GM23338 (cell line): ENCODE data around the gene PAPPA2. TPM values are rescaled to one million over a fixed set of nuclear protein-coding genes. Genes with fewer than 3 reads are reported as not detected.
A peak's percentile ranks its signal among the peaks of the same experiment; 100 is the strongest.

Source experiments
- ATAC-seq: fragments of 200-7000 bp; cut with Tn5 transposase; 3 replicates; pipeline ENCODE4 v1.9.1; 2020
- DNase-seq: peaks from one replicate; pipeline ENCODE4 v3.0.0-alpha.2; 2015; ENCODE audit warnings: low spot score
- H2AFZ ChIP-seq: fragments of 200-600 bp; sonication (generic); 2 replicates; pipeline ENCODE4 v1.8.0; 2016; ENCODE audit warnings: antibody characterized with exemption, mild to moderate bottlenecking, moderate library complexity
- H3F3A ChIP-seq: fragments of 200-600 bp; sonication (generic); replicated peaks from 2 replicates; pipeline ENCODE4 v1.8.0; 2017; ENCODE audit warnings: antibody characterized with exemption, mixed run types, low read depth
- H3K27ac ChIP-seq: fragments of 200-600 bp; sonication (generic); 2 replicates; pipeline ENCODE4 v1.6.1; 2016; ENCODE audit warnings: low read depth
- H3K27me3 ChIP-seq: fragments of 200-600 bp; sonication (generic); 2 replicates; pipeline ENCODE4 v1.8.0; 2016; ENCODE audit warnings: mild to moderate bottlenecking, mixed run types, moderate library complexity; ENCODE audit not compliant: insufficient read depth
- H3K36me3 ChIP-seq: fragments of 200-600 bp; sonication (generic); 2 replicates; pipeline ENCODE4 v1.8.0; 2016; ENCODE audit warnings: mild to moderate bottlenecking; ENCODE audit not compliant: insufficient read depth
- H3K4me1 ChIP-seq: fragments of 200-600 bp; sonication (generic); 2 replicates; pipeline ENCODE4 v1.8.0; 2016; ENCODE audit warnings: mild to moderate bottlenecking, moderate library complexity; ENCODE audit not compliant: insufficient read depth
- H3K4me2 ChIP-seq: fragments of 200-600 bp; sonication (generic); 2 replicates; pipeline ENCODE4 v1.7.1; 2017; ENCODE audit warnings: mixed run types
- H3K4me3 ChIP-seq: fragments of 200-600 bp; sonication (generic); 2 replicates; pipeline ENCODE4 v1.6.1; 2016; ENCODE audit warnings: mixed run types
- H3K79me2 ChIP-seq: fragments of 200-600 bp; sonication (generic); replicated peaks from 2 replicates; pipeline ENCODE4 v1.8.0; 2017; ENCODE audit warnings: mild to moderate bottlenecking; ENCODE audit not compliant: insufficient read depth
- H3K9me2 ChIP-seq: fragments of 200-600 bp; sonication (generic); 2 replicates; pipeline ENCODE4 v1.8.0; 2017; ENCODE audit not compliant: insufficient read depth
- H4K20me1 ChIP-seq: fragments of 200-600 bp; sonication (generic); replicated peaks from 2 replicates; pipeline ENCODE4 v1.8.0; 2017; ENCODE audit warnings: mild to moderate bottlenecking; ENCODE audit not compliant: insufficient read depth
- H3K27ac Mint-ChIP-seq: 2 replicates; pipeline ENCODE4 v1.8.0; 2020; ENCODE audit warnings: inconsistent platforms, mild to moderate bottlenecking, moderate library complexity, mixed read lengths
- H3K27me3 Mint-ChIP-seq: 3 replicates; pipeline ENCODE4 v1.8.0; 2022; ENCODE audit warnings: low read depth, mild to moderate bottlenecking, moderate library complexity, mixed read lengths, inconsistent platforms; ENCODE audit not compliant: insufficient read depth, poor library complexity
- H3K36me3 Mint-ChIP-seq: 3 replicates; pipeline ENCODE4 v1.8.0; 2021; ENCODE audit warnings: low read depth, mild to moderate bottlenecking, inconsistent platforms, moderate library complexity, mixed read lengths
- H3K4me1 Mint-ChIP-seq: 3 replicates; pipeline ENCODE4 v1.8.0; 2020; ENCODE audit warnings: mild to moderate bottlenecking, inconsistent platforms, mixed read lengths
- H3K4me3 Mint-ChIP-seq: 3 replicates; pipeline ENCODE4 v1.8.0; 2021; ENCODE audit warnings: moderate library complexity, mild to moderate bottlenecking, inconsistent platforms, mixed read lengths
- H3K9me3 Mint-ChIP-seq: 3 replicates; pipeline ENCODE4 v1.8.0; 2020; ENCODE audit warnings: moderate library complexity, mild to moderate bottlenecking, inconsistent platforms, mixed read lengths
- CREB1 ChIP-seq: fragments of 250-450 bp; sonication (Bioruptor Pico); IDR thresholded peaks from 2 replicates; pipeline ENCODE4 v1.5.0; 2020; ENCODE audit warnings: low read depth, mild to moderate bottlenecking, moderate library complexity
- CTCF ChIP-seq, 2 experiments: fragments of 200-600 bp in 1 of 2; sonication (generic) in 1 of 2; conservative IDR thresholded peaks; 2 replicates each; pipeline versions ENCODE4 v1.5.1 to v1.6.1; 2016 to 2017; ENCODE audit warnings: antibody characterized with exemption in 2 of 2, low read depth in 2 of 2, mild to moderate bottlenecking in 2 of 2, moderate library complexity in 1 of 2
- ETS1 ChIP-seq: IDR thresholded peaks from 2 replicates; pipeline ENCODE4 v1.6.1; 2016; ENCODE audit warnings: antibody characterized with exemption
- EZH2 ChIP-seq: fragments of 200-600 bp; sonication (generic); IDR thresholded peaks from one replicate; pipeline ENCODE4 v1.8.0; 2017; ENCODE audit warnings: antibody characterized with exemption, mild to moderate bottlenecking, low read depth; ENCODE audit not compliant: unreplicated experiment
- EZH2phosphoT487 ChIP-seq: fragments of 200-600 bp; sonication (generic); IDR thresholded peaks from one replicate; pipeline ENCODE4 v1.8.1; 2018; ENCODE audit warnings: antibody characterized with exemption; ENCODE audit not compliant: unreplicated experiment
- JUNB ChIP-seq: IDR thresholded peaks from one replicate; pipeline ENCODE4 v1.6.1; 2016; ENCODE audit warnings: antibody characterized with exemption; ENCODE audit not compliant: unreplicated experiment
- NANOG ChIP-seq: IDR thresholded peaks from 2 replicates; pipeline ENCODE4 v1.6.1; 2016; ENCODE audit warnings: antibody characterized with exemption, borderline replicate concordance
- POLR2AphosphoS5 ChIP-seq: IDR thresholded peaks from 2 replicates; pipeline ENCODE4 v1.6.1; 2016; ENCODE audit warnings: antibody characterized with exemption, low read depth
- REST ChIP-seq: IDR thresholded peaks from one replicate; pipeline ENCODE4 v1.6.1; 2018; ENCODE audit warnings: antibody characterized with exemption; ENCODE audit not compliant: unreplicated experiment
- STAT1 ChIP-seq: IDR thresholded peaks from one replicate; pipeline ENCODE4 v1.6.1; 2016; ENCODE audit warnings: antibody characterized with exemption; ENCODE audit not compliant: unreplicated experiment
- ZNF114 ChIP-seq: fragments of 250-450 bp; sonication (Bioruptor Pico); IDR thresholded peaks from 2 replicates; pipeline ENCODE4 v1.5.0; 2020; ENCODE audit warnings: mild to moderate bottlenecking, moderate library complexity
- ZNF331 ChIP-seq: fragments of 250-450 bp; sonication (Bioruptor Pico); IDR thresholded peaks from 2 replicates; pipeline ENCODE4 v1.5.0; 2020; ENCODE audit warnings: low read depth, mild to moderate bottlenecking, moderate library complexity
- ZNF462 ChIP-seq: fragments of 250-450 bp; sonication (Bioruptor Pico); IDR thresholded peaks from 2 replicates; pipeline ENCODE4 v1.5.0; 2020; ENCODE audit warnings: mild to moderate bottlenecking, moderate library complexity
- polyA plus RNA-seq: library from polyadenylated mRNA; unstranded; fragments of >200 nt; fragmentation: Nextera tagmentation; extraction: Ambion mirVana; gene quantifications from 2 replicates; pipeline ENCODE4 v1.2.1, GENCODE V29; 2016
- total RNA-seq: library from RNA; depleted of rRNA; stranded (reverse); fragments of >200 nt; shearing (Covaris generic); gene quantifications from 2 replicates; pipeline ENCODE4 v1.2.3, GENCODE V29; 2014

The PAPPA2 gene
- total and polyA plus RNA-seq, 2 experiments from 2014 or later = 1.4 to 1.7 TPM

- H3K4me1 Mint-ChIP-seq = peaks cover 2% of the 10 kb centered on the region; the same call in 2 of the 3 replicates
Measured at GRCh38 chr1:176656257-176656995, 193.5 kb downstream of the PAPPA2 start.

More at GRCh38 chr1:176656257-176656995, 193.5 kb downstream of the PAPPA2 start:
- Histone ChIP-seq H3K27me3 (no peaks in the 10 kb centered on the region), H3K36me3 (no peaks in the 10 kb centered on the region), H3K4me2 (no peak overlapping the region), H4K20me1 (no peaks in the 10 kb centered on the region), H3K4me1 (no peaks in the 10 kb centered on the region; the same call in 1 of the 2 replicates), H3K79me2 (no peaks in the 10 kb centered on the region), H3K27ac (no peak overlapping the region), H2AFZ (peak overlapping the region; percentile 56; the same call in 1 of the 2 replicates), H3K9me2 (no peaks in the 10 kb centered on the region; the same call in 1 of the 2 replicates), H3F3A (no peaks in the 10 kb centered on the region), H3K4me3 (no peak overlapping the region)
- no peak for DNase-seq
- TF ChIP-seq EZH2 (no peak), ETS1 (no peak), NANOG (no peak), EZH2phosphoT487 (no peak), POLR2AphosphoS5 (no peak), REST (no peak), JUNB (no peak), CREB1 (CRISPR knock-in tag) (no peak), ZNF331 (no peak), CTCF (conservative IDR thresholded peaks at IDR 0.05; ENCODE audit: low read depth in 2 of 2) (no peak), STAT1 (no peak), ZNF114 (CRISPR knock-in tag) (no peak), ZNF462 (no peak)
- Mint-ChIP-seq H3K4me3 (no peak overlapping the region), H3K27ac (no peak overlapping the region), H3K27me3 (no peaks in the 10 kb centered on the region), H3K9me3 (peaks cover 4% of the 10 kb centered on the region; the same call in 2 of the 3 replicates), H3K36me3 (no peaks in the 10 kb centered on the region)
- no peak for ATAC-seq
